Kasumi-1 (cell line): ENCODE data around the gene RNF113A.
"Not testable (repeated sequence)": the region's sequence is repeated elsewhere in the genome, so short reads cannot be mapped to it uniquely, and the experiment has no call there.

Experiments used
- DNase-seq, 2 experiments: peaks; one replicate each; lab custom pipeline; 2025; lab: John Stamatoyannopoulos, UW

Gene RNF113A

DNA sequence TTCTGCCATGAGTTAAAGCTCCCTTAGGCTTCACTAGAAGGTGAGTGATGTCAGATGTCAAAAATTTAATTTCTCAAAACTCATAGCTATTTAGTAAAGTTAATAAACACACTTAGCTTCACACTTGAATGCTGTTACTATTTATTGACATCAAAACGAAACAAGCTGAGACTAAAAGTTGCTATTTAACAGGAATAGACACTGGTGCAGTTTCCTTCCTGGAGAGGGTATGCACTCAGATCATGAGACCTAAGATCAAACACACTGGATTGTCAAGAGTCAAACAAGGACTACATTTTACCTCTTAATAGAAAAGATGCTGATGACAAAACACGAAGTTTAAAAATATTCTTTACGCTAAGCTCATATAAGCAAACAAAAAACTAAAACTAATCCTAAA lies 37.6 kb downstream of the RNF113A start:
- no peak for DNase-seq

GRCh38 chrX:119828446-119828845 lies 43.1 kb downstream of the RNF113A start:
- DNase-seq: no peak

DNA sequence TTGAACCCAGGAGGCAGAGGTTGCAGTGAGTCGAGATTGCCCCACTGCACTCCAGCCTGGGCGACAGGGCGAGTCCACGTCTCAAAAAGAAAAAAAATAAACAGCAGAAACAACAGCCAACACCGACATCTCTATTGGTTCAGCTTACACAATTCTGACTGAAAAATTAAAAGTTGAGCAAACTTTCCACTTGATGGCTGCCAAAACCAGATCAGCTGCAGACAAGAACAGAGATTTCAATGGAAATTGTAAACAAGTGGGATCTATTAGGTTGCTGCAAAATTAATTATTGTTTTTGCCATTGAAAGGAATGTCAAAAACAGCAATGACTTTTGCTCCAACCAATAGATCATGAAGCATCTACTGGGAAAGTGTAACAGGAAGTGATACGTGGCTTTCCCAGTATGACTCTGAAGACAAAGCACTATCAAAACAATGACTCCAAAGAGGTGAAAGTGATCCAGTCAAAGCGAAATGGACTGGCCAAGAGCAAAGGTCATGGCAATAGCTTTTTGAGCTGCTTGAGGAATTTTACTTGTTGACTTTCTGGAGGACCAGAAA lies 45.1 kb downstream of the RNF113A start:
- DNase-seq: no peak

DNA sequence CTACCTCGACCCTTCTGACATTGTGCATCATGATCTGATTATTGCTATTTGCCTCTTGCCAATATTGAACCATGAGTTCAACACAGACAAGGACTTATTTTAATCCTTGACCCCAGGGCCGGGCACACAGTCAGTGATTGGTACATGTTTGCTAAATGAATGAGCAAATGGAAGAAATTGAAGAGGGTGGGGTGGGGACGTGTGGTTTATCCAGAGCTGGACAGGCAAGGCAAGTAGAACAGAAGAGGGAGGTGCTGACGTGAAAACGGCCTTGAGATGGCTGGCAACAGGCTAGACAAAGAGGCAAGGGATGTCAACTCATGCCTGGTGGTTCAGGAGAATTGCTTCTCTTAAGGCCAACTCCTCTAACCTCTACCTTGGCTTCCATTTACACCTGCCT lies 47.3 kb downstream of the RNF113A start:
- DNase-seq: not testable (repeated sequence)

- not testable (repeated sequence) for DNase-seq
Measured at GRCh38 chrX:119821703-119822102, 49.8 kb downstream of the RNF113A start.
